ENCODE results near the gene ACAD11.

The ACAD11 gene, protein sequence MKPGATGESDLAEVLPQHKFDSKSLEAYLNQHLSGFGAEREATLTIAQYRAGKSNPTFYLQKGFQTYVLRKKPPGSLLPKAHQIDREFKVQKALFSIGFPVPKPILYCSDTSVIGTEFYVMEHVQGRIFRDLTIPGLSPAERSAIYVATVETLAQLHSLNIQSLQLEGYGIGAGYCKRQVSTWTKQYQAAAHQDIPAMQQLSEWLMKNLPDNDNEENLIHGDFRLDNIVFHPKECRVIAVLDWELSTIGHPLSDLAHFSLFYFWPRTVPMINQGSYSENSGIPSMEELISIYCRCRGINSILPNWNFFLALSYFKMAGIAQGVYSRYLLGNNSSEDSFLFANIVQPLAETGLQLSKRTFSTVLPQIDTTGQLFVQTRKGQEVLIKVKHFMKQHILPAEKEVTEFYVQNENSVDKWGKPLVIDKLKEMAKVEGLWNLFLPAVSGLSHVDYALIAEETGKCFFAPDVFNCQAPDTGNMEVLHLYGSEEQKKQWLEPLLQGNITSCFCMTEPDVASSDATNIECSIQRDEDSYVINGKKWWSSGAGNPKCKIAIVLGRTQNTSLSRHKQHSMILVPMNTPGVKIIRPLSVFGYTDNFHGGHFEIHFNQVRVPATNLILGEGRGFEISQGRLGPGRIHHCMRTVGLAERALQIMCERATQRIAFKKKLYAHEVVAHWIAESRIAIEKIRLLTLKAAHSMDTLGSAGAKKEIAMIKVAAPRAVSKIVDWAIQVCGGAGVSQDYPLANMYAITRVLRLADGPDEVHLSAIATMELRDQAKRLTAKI

GRCh38 chr3:132659365-132660051 lies at the start of gene ACAD11:
ACAD11 (minus strand) TSS chr3:132659809; CDS start chr3:132659751, 58 bp downstream.
- DNase-seq = peak; percentile 76

- no peak for DNase-seq
These were observed 44.1 kb upstream of the ACAD11 start for GRCh38 chr3:132703733-132704132.

- DNase-seq = no peak
These were observed 35.8 kb upstream of the ACAD11 start for GRCh38 chr3:132695422-132695821.

- DNase-seq = no peak
These were observed 35.4 kb upstream of the ACAD11 start for GRCh38 chr3:132694991-132695390.

DNA sequence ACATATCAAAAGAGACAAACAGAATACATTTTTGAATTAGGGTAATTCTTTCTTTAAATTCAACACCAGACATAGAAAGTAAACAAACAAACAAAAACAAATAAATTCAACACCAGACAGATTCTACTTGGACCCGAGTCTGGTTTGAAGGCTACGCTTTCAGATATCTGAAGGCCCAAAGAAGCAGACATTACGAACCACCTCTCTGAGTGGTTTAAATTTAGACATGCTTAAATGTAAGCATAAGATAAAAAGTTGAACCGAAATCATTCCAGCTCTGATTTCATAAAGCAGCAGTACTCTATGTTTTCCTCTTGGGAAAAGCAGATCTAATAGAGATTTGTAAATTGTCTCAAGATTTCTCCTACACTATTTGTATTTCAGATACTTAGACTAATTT lies 30.4 kb upstream of the ACAD11 start:
- DNase-seq = no peak

DNA sequence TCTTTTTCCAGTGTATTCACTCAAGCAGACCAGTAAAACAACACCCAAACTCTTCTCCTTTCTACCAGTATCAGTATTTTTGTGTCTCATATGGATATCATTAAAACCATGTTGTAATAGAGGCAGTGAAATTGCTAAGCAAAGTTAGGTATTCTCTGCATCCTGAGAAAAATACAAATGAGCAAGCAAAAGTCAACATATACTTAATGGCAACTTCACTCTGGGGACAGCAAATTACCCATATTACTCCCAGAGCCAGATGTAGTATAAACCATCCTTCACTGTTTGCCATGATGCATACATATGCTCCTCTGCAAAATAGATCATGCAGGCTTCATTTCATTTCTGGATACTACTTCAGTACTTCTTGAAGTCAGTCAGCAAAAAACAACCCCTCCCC lies 22.6 kb upstream of the ACAD11 start:
- no peak for DNase-seq

DNA sequence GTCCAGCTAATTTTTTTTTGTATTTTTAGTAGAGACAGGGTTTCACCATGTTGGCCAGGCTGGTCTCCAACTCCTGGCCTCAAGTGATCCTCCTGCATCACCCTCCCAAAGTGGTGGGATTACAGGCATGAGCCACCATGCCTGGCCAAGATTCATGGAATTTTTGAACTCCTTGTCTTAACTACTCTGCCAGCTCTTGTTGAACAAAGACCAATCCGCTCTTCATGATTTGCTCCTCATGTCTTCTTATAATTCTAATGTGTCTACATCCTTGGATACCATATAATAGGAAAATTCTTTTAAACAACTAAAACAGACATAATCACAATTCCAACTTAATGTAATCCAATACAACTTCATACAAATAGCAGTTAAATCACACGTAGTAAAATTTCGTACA lies 21.8 kb upstream of the ACAD11 start:
- DNase-seq = no peak

- no peak for DNase-seq
These were observed 20.3 kb upstream of the ACAD11 start for GRCh38 chr3:132679911-132680310.

DNA sequence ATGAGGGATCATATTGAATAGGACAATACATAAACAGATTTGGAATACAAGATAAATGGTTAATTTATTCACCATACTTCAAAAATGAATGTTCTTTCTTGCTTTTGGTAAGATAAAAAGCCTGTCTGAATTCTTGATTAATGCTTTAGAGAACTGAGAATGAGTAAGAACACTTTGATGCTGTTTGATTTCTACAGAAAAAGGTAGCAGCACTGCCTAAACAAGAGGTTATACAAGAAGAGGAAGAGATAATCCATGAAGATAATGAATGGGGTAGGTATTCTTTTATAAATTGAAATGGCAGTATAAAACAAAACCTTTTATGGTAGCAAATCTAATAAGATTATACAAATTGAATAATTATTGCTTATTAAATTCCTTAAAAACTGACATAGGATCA lies 15.8 kb upstream of the ACAD11 start:
- DNase-seq = no peak

DNA sequence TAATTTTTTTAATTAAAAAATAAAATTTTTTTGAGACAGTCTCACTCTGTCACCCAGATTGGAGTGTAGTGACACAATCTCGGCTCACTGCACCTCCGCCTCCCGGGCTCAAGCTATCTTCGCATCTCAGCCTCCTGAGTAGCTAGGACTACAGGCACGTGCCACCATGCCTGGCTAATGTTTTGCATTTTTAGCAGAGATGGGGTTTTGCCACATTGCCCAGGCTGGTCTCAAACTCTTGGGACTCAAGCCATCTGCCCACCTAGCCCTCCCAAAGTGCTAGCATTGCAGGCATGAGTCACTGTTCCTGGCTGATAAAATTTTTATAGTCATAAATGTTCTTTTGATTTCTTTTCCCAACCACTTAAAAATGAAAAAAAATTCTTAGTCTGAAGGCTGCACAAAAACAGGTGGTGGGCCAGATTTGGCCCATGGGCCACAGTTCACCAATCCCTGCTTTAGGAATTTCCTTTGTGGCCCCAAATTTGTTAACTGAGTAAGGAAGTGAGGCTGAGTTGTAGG lies 9.7 kb upstream of the ACAD11 start:
- DNase-seq = no peak

- DNase-seq = no peak
These were observed 5.7 kb upstream of the ACAD11 start for GRCh38 chr3:132665230-132665745.

DNA sequence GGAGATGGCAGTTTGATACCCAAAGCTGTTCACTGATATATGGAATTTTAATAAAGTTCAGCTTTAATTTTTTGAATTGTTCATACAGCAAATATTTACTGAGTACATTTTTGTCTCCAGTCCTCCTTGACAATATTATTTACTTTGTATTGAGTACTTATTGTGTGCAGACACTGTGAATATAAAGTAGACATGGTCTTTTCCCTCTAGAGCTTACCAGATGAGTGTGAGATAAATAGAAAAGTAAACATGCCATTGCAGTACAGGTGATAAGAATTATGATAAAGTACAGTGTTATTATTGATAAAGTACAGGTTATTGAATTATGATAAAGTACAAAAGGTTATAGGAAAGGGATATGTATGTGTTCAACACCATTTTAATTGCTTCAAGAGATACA lies 2.6 kb upstream of the ACAD11 start:
- DNase-seq = no peak

- DNase-seq = no peak
These were observed 1.5 kb upstream of the ACAD11 start for GRCh38 chr3:132661101-132661500.

GRCh38 chr3:132660811-132661070 lies 1.1 kb upstream of the ACAD11 start:
- DNase-seq = peak; percentile 28

- DNase-seq = peak; percentile 73
These were observed 622 bp upstream of the ACAD11 start, which contains the start of gene UBA5 for GRCh38 chr3:132660052-132660810. UBA5 (plus strand) TSS chr3:132660329; CDS start chr3:132660538, 209 bp downstream.

DNA sequence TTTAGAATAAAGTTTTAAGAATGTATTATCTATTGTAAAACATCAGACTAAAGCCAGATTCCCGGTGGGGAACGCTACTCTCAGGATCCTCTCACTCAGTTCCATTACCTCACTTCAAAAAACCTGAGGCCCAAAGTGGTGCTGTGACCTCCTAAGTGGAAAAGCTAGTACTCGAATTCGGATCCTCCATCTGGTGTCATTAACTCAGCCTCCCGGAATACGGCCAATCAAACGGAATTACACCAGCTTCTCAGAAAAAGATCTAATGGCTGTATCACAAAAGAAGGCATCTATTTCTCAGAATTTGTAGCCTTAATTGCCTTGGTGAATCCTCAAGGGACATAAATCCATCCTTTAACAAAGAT lies 627 bp downstream of the ACAD11 start:
- DNase-seq = no peak

- no peak for DNase-seq
These were observed 1.5 kb downstream of the ACAD11 start for GRCh38 chr3:132657869-132658747.

DNA sequence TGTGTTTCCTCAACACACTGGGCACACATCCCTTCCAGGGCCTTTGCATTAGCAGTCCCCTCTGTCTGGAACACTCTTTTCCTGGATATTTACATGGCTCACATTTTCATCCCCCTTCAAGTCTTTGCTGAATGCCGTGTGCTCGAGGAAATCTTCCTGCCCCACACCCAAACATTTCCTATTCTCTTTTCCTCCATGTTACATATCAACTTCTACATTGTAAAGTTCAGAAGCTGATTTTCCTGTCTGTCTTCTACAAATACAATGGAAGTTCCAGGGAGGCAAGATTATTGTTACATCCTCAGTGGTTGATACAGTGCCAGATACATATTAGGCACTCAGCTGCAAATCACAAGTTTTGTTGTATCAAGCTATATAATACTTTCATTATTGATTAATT lies 4.1 kb downstream of the ACAD11 start:
- no peak for DNase-seq

- DNase-seq = no peak
These were observed 4.9 kb downstream of the ACAD11 start for GRCh38 chr3:132654721-132655120.

DNA sequence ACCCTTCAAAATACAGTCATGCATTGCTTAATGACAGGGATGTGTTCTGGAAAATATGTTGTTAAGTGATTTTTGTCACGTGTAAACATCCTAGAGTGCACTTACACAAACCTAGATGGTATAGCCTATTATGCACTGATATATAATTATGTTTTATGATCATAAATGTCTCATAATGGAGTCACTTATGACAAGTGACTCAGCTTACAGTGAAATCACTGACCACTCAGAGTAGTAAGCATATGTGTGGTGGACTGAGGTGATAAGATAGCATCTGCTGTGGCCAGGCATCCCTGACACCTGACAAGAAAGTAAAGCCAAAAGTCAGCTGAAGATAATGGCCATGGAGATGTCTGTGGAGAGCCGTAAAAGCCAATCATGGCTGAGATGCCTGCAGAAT lies 5.4 kb downstream of the ACAD11 start:
- no peak for DNase-seq

GRCh38 chr3:132652640-132653270 lies 6.9 kb downstream of the ACAD11 start:
- DNase-seq = peak; percentile 24

Data from fibroblast of skin of right biceps (primary cell).